Astrocyte (in vitro differentiated cells and primary cell): Measurements from ENCODE around the gene PRKCD. TPM values are rescaled to one million over a fixed set of nuclear protein-coding genes. Genes with fewer than 3 reads are reported as not detected.

Source experiments
- DNase-seq: peaks from one replicate; pipeline ENCODE4 v3.0.0-alpha.2; 2010; ENCODE audit warnings: low read depth
- FAIRE-seq: peaks from 2 replicates; lab custom pipeline; 2011; peaks lifted over from hg19 to GRCh38; lab: Jason Lieb, UNC
- H2AFZ ChIP-seq: 2 replicates; pipeline ENCODE4 v1.6.0; 2012; ENCODE audit warnings: low read depth, low read length, inconsistent platforms
- H3K27ac ChIP-seq: 2 replicates; pipeline ENCODE4 v1.5.1; 2011; ENCODE audit warnings: low read depth, low read length, inconsistent platforms
- H3K27me3 ChIP-seq: 2 replicates; pipeline ENCODE4 v1.6.0; 2011; ENCODE audit warnings: low read length, inconsistent platforms; ENCODE audit not compliant: insufficient read depth
- H3K36me3 ChIP-seq: 2 replicates; pipeline ENCODE4 v1.5.1; 2011; ENCODE audit warnings: low read length, inconsistent platforms; ENCODE audit not compliant: insufficient read depth
- H3K4me1 ChIP-seq: 2 replicates; pipeline ENCODE4 v1.5.1; 2011; ENCODE audit warnings: low read length, inconsistent platforms; ENCODE audit not compliant: insufficient read depth
- H3K4me2 ChIP-seq: 2 replicates; pipeline ENCODE4 v1.6.0; 2012; ENCODE audit warnings: low read length, inconsistent platforms
- H3K4me3 ChIP-seq: 2 replicates; pipeline ENCODE4 v1.5.1; 2011; ENCODE audit warnings: low read depth, mild to moderate bottlenecking, low read length, inconsistent platforms; ENCODE audit not compliant: insufficient read depth
- H3K79me2 ChIP-seq: 2 replicates; pipeline ENCODE4 v1.6.0; 2012; ENCODE audit warnings: mild to moderate bottlenecking, low read length, inconsistent platforms; ENCODE audit not compliant: insufficient read depth
- H3K9ac ChIP-seq: 2 replicates; pipeline ENCODE4 v1.6.0; 2012; ENCODE audit warnings: mild to moderate bottlenecking, low read length, inconsistent platforms
- H3K9me3 ChIP-seq: 2 replicates; pipeline ENCODE4 v1.5.1; 2012; ENCODE audit warnings: low read depth, mild to moderate bottlenecking, low read length, inconsistent platforms; ENCODE audit not compliant: insufficient read depth
- H4K20me1 ChIP-seq: 2 replicates; pipeline ENCODE4 v1.6.0; 2012; ENCODE audit warnings: low read length, inconsistent platforms; ENCODE audit not compliant: insufficient read depth
- H3K27ac Mint-ChIP-seq: one replicate; pipeline ENCODE4 v1.8.0; 2021; ENCODE audit warnings: mild to moderate bottlenecking, mixed read lengths; ENCODE audit not compliant: unreplicated experiment
- H3K27me3 Mint-ChIP-seq: one replicate; pipeline ENCODE4 v1.8.0; 2021; ENCODE audit warnings: low read depth, mixed read lengths; ENCODE audit not compliant: unreplicated experiment
- H3K36me3 Mint-ChIP-seq: one replicate; pipeline ENCODE4 v1.8.0; 2021; ENCODE audit warnings: low read depth, mixed read lengths; ENCODE audit not compliant: unreplicated experiment
- H3K4me1 Mint-ChIP-seq: one replicate; pipeline ENCODE4 v1.8.0; 2021; ENCODE audit warnings: low read depth, mixed read lengths; ENCODE audit not compliant: unreplicated experiment
- H3K4me3 Mint-ChIP-seq: one replicate; pipeline ENCODE4 v1.8.0; 2021; ENCODE audit warnings: mild to moderate bottlenecking, moderate library complexity, mixed read lengths; ENCODE audit not compliant: unreplicated experiment
- H3K9me3 Mint-ChIP-seq: one replicate; pipeline ENCODE4 v1.8.0; 2021; ENCODE audit warnings: mild to moderate bottlenecking, mixed read lengths; ENCODE audit not compliant: unreplicated experiment
- CTCF ChIP-seq: IDR thresholded peaks from 2 replicates; pipeline ENCODE4 v1.5.1; 2011; ENCODE audit warnings: low read depth, mild to moderate bottlenecking, inconsistent platforms, low read length, moderate library complexity; ENCODE audit not compliant: insufficient read depth
- EZH2 ChIP-seq: IDR thresholded peaks from 2 replicates; pipeline ENCODE4 v1.6.1; 2012; ENCODE audit warnings: mild to moderate bottlenecking, low read length, inconsistent platforms; ENCODE audit not compliant: insufficient read depth
- total RNA-seq: library from RNA; stranded (reverse); gene quantifications from 2 replicates; pipeline ENCODE4 v1.2.1, GENCODE V29; 2021

PRKCD gene
- total RNA-seq, 1 donor from 2014 or later, result 25.4 TPM

GRCh38 chr3:53145713-53146080 lies 15.3 kb upstream of the PRKCD start:
- Histone ChIP-seq H3K4me3 (no peak overlapping the region), H3K9ac (no peak overlapping the region), H3K4me1 (peaks cover 7% of the 10 kb centered on the region), H2AFZ (no peak overlapping the region), H3K9me3 (no peaks in the 10 kb centered on the region), H3K79me2 (no peaks in the 10 kb centered on the region), H4K20me1 (no peaks in the 10 kb centered on the region), H3K36me3 (no peaks in the 10 kb centered on the region), H3K27ac (no peak overlapping the region), H3K4me2 (no peak overlapping the region), H3K27me3 (no peaks in the 10 kb centered on the region)
- no peak overlapping the region for H3K4me3 Mint-ChIP-seq
- DNase-seq (no peak), FAIRE-seq (no peak)
- TF ChIP-seq CTCF (no peak), EZH2 (no peak)
- H3K9me3 Mint-ChIP-seq, result no peaks in the 10 kb centered on the region
- H3K36me3 Mint-ChIP-seq, result peaks cover 2% of the 10 kb centered on the region
- H3K27ac Mint-ChIP-seq, result no peak overlapping the region
- peaks cover 1% of the 10 kb centered on the region for H3K4me1 Mint-ChIP-seq
- peaks cover 25% of the 10 kb centered on the region for H3K27me3 Mint-ChIP-seq

GRCh38 chr3:53146319-53146891 lies 14.6 kb upstream of the PRKCD start:
- Mint-ChIP-seq H3K27me3 (peaks cover 30% of the 10 kb centered on the region), H3K9me3 (no peaks in the 10 kb centered on the region), H3K27ac (no peak overlapping the region)

More at GRCh38 chr3:53146319-53146891, 14.6 kb upstream of the PRKCD start:
- no peaks in the 10 kb centered on the region for H3K79me2 ChIP-seq
- H3K27ac ChIP-seq, result no peak overlapping the region
- peaks cover 7% of the 10 kb centered on the region for H3K4me1 ChIP-seq
- H3K36me3 Mint-ChIP-seq, result peaks cover 2% of the 10 kb centered on the region
- no peak overlapping the region for H3K4me2 ChIP-seq
- no peaks in the 10 kb centered on the region for H4K20me1 ChIP-seq
- H3K27me3 ChIP-seq, result no peaks in the 10 kb centered on the region
- H3K9me3 ChIP-seq, result no peaks in the 10 kb centered on the region
- no peak for DNase-seq
- no peak overlapping the region for H2AFZ ChIP-seq
- TF ChIP-seq CTCF, result no peak
- TF ChIP-seq EZH2, result no peak
- no peak overlapping the region for H3K9ac ChIP-seq
- no peaks in the 10 kb centered on the region for H3K36me3 ChIP-seq
- no peak overlapping the region for H3K4me3 Mint-ChIP-seq
- no peak for FAIRE-seq
- H3K4me3 ChIP-seq, result no peak overlapping the region
- peaks cover 1% of the 10 kb centered on the region for H3K4me1 Mint-ChIP-seq
